Kidney (tissue), 14 donors: ENCODE measurements around the gene ROR2. TPM values are rescaled to one million over a fixed set of nuclear protein-coding genes. Genes with fewer than 3 reads are reported as not detected.

Experiments
- DNase-seq, 5 donors: peaks; one replicate each; pipeline ENCODE4 v3.0.0-alpha.2; 2013 to 2020
- FAIRE-seq: peaks from 2 replicates; lab custom pipeline; 2012; peaks lifted over from hg19 to GRCh38; lab: Jason Lieb, UNC
- H3K27ac ChIP-seq, 2 donors: one replicate each; pipeline ENCODE4 v1.7.0; 2013; ENCODE audit warnings: low read depth in 2 of 2, low read length in 2 of 2, inconsistent platforms in 1 of 2
- H3K27me3 ChIP-seq: one replicate; pipeline ENCODE4 v1.7.1; 2013; ENCODE audit warnings: low read length, inconsistent platforms; ENCODE audit not compliant: control insufficient read depth, insufficient read depth
- H3K36me3 ChIP-seq, 3 donors: one replicate each; pipeline versions ENCODE4 v1.7.0 to v1.7.1; 2013; ENCODE audit warnings: low read length in 3 of 3, control low read depth in 1 of 3, inconsistent platforms in 1 of 3; ENCODE audit not compliant: insufficient read depth in 3 of 3, control insufficient read depth in 2 of 3
- H3K4me1 ChIP-seq, 3 donors: one replicate each; pipeline versions ENCODE4 v1.7.0 to v1.7.1; 2013; ENCODE audit warnings: low read length in 3 of 3, inconsistent platforms in 1 of 3, low read depth in 1 of 3; ENCODE audit not compliant: control insufficient read depth in 2 of 3, insufficient read depth in 2 of 3
- H3K4me3 ChIP-seq, 3 donors: one replicate each; pipeline versions ENCODE4 v1.7.0 to v1.8.1; 2013; ENCODE audit warnings: low read length in 3 of 3, control low read depth in 1 of 3, inconsistent platforms in 1 of 3
- H3K9ac ChIP-seq, 3 donors: one replicate each; pipeline versions ENCODE4 v1.7.0 to v1.7.1; 2013; ENCODE audit warnings: low read length in 3 of 3, control low read depth in 1 of 3, inconsistent platforms in 1 of 3
- H3K9me3 ChIP-seq, 3 donors: one replicate each; pipeline versions ENCODE4 v1.7.0 to v1.7.1; 2013; ENCODE audit warnings: low read length in 3 of 3, control low read depth in 1 of 3, inconsistent platforms in 1 of 3; ENCODE audit not compliant: control insufficient read depth in 2 of 3, insufficient read depth in 1 of 3
- CTCF ChIP-seq: IDR thresholded peaks from 3 replicates; pipeline ENCODE4 v1.5.1; 2012; ENCODE audit warnings: mild to moderate bottlenecking, moderate library complexity, borderline replicate concordance; ENCODE audit not compliant: insufficient read depth; ENCODE audit errors: extremely low read depth
- intact Hi-C: fragments of 100-400 bp; cut with DNase I; formaldehyde crosslinking; loops from one replicate; pipeline ENCODE4 v1.11.1; 2022
- polyA plus RNA-seq: library from polyadenylated mRNA; stranded (reverse); fragments of 350-450 nt; fragmentation: Illumina TruSeq; extraction: RNeasy Lipid Tissue Mini Kit (QIAGEN cat#74804); gene quantifications from one replicate; pipeline ENCODE4 v1.2.3, GENCODE V29; 2014; ENCODE audit warnings: low read depth, low replicate concordance; ENCODE audit not compliant: insufficient read depth
- total RNA-seq: library from RNA; stranded (reverse); fragmentation: NEBNext Ultra II Directional; extraction: Animal tissue kit (Norgen Biotek cat#: 25700); gene quantifications from one replicate; pipeline ENCODE4 v1.2.1, GENCODE V29; 2021
- donor health status: control.
- donor health status: control.
- donor health status: control.
- donor health status: control.
- donor health status: control.
- donor health status: DM: yes; HTN: yes; CAD: no.
- donor health status: Normal renal cell carcinoma (clear cell type).

ROR2 gene
- total and polyA plus RNA-seq, 2 donors from 2014 or later = 1.5 to 5.7 TPM

GRCh38 chr9:91890662-91891061, 59.4 kb downstream of the ROR2 start:
- no peak for FAIRE-seq
- Histone ChIP-seq H3K27me3 (no peaks in the 10 kb centered on the region), H3K36me3 (no peaks in the 10 kb centered on the region), H3K9me3 (no peaks in the 10 kb centered on the region), H3K4me1 (peaks cover 0 to 2% (median 0%) of the 10 kb centered on the region in 3 donors), H3K4me3 (no peak overlapping the region), H3K9ac (no peak overlapping the region), H3K27ac (no peak overlapping the region)
- intact Hi-C loops = no loop called here
- no peak for DNase-seq
- TF ChIP-seq CTCF = no peak

GRCh38 chr9:91889161-91889911, 60.7 kb downstream of the ROR2 start:
- intact Hi-C loops = no loop called here
- H3K27ac ChIP-seq = no peak overlapping the region
- H3K9ac ChIP-seq = no peak overlapping the region
- H3K27me3 ChIP-seq = no peaks in the 10 kb centered on the region
- TF ChIP-seq CTCF = no peak
- peaks cover 0 to 2% (median 0%) of the 10 kb centered on the region in 3 donors for H3K4me1 ChIP-seq
- H3K36me3 ChIP-seq = no peaks in the 10 kb centered on the region
- no peak for DNase-seq
- H3K4me3 ChIP-seq = no peak overlapping the region
- H3K9me3 ChIP-seq = no peaks in the 10 kb centered on the region
- no peak for FAIRE-seq

- H3K27me3 ChIP-seq = no peaks in the 10 kb centered on the region
- DNase-seq = peak in 3 of 5 donors; percentile 59 to 77 (median 75)
- H3K4me3 ChIP-seq = peak overlapping the region in 1 of 3 donors; percentile 6
- TF ChIP-seq CTCF = no peak
- intact Hi-C loops = no loop called here
- FAIRE-seq = no peak
- H3K9me3 ChIP-seq = no peaks in the 10 kb centered on the region
- no peak overlapping the region for H3K9ac ChIP-seq
- peaks cover 0 to 2% (median 0%) of the 10 kb centered on the region in 3 donors for H3K4me1 ChIP-seq
- no peak overlapping the region for H3K27ac ChIP-seq
- no peaks in the 10 kb centered on the region for H3K36me3 ChIP-seq
Observed at GRCh38 chr9:91886414-91887076, 63.5 kb downstream of the ROR2 start.
